Measurements from ENCODE around the gene TAP2. TPM values are rescaled to one million over a fixed set of nuclear protein-coding genes. Genes with fewer than 3 reads are reported as not detected.
A peak's percentile ranks its signal among the peaks of the same experiment; 100 is the strongest.

The TAP2 gene
- total and polyA plus RNA-seq, 2 of the 13 experiments (the other 11 are each of a cell fraction or from before 2014, with no cell fraction given) = 10.3 to 17.6 TPM

- TF ChIP-seq SRSF1 (optimal IDR thresholded peaks at IDR 0.05; ENCODE audit: low read depth, low read length) = no peak
- TF ChIP-seq SALL1 (CRISPR knock-in tag; IDR thresholded peaks at IDR 0.05) = peak; percentile 32; the same call in 1 of the 2 replicates
- TF ChIP-seq NFKB2 (CRISPR knock-in tag; IDR thresholded peaks at IDR 0.05; ENCODE audit: borderline replicate concordance) = no peak
- TF ChIP-seq AGO1 (IDR thresholded peaks at IDR 0.05; ENCODE audit: low read depth, low read length, poor library complexity, severe bottlenecking) = peak; percentile 40
- TF ChIP-seq RBFOX2 (IDR thresholded peaks at IDR 0.05; ENCODE audit: low read depth, low read length) = peak; percentile 55; the same call in 1 of the 2 replicates
- no peak for TF ChIP-seq FOXP1 (IDR thresholded peaks at IDR 0.05)
- 0 out of 2 replicates have a peak, but pooled peaks have one; percentile 1 for TF ChIP-seq FOXP1 (CRISPR knock-in tag; IDR thresholded peaks at IDR 0.05)
- TF ChIP-seq KMT2A (CRISPR knock-in tag; IDR thresholded peaks at IDR 0.05) = no peak
- TF ChIP-seq GLMP (CRISPR knock-in tag; IDR thresholded peaks at IDR 0.05; ENCODE audit: borderline replicate concordance) = no peak
- no peak; the same call in 1 of the 2 replicates for TF ChIP-seq FOXP4 (CRISPR knock-in tag; IDR thresholded peaks at IDR 0.05)
- TF ChIP-seq ZNF598 (CRISPR knock-in tag; IDR thresholded peaks at IDR 0.05; ENCODE audit: borderline replicate concordance) = 0 out of 2 replicates have a peak, but pooled peaks have one; percentile 37
- no peak for TF ChIP-seq ZKSCAN5 (CRISPR knock-in tag; IDR thresholded peaks at IDR 0.05)
- TF ChIP-seq RFXANK (CRISPR knock-in tag; IDR thresholded peaks at IDR 0.05) = no peak; the same call in 1 of the 2 replicates
- TF ChIP-seq ZNF263 (CRISPR knock-in tag; IDR thresholded peaks at IDR 0.05) = no peak
- TF ChIP-seq FUBP1 (CRISPR knock-in tag; IDR thresholded peaks at IDR 0.05; ENCODE audit: borderline replicate concordance) = no peak
- TF ChIP-seq RBM39 (IDR thresholded peaks at IDR 0.05; ENCODE audit: low read depth, low read length, poor library complexity, severe bottlenecking) = no peak
- no peak for TF ChIP-seq ZBTB44 (CRISPR knock-in tag; IDR thresholded peaks at IDR 0.05)
- TF ChIP-seq JUNB (CRISPR knock-in tag; IDR thresholded peaks at IDR 0.05; ENCODE audit: borderline replicate concordance) = no peak
- TF ChIP-seq ZMAT3 (CRISPR knock-in tag; conservative IDR thresholded peaks at IDR 0.05) = no peak
- no peak for TF ChIP-seq ZFP36 (IDR thresholded peaks at IDR 0.05; ENCODE audit: borderline replicate concordance, low read depth, low read length, partially characterized antibody)
- no peak for TF ChIP-seq ZNF24 (IDR thresholded peaks at IDR 0.05)
- 0 out of 2 replicates have a peak, but pooled peaks have one; percentile 64 for TF ChIP-seq KLF11 (CRISPR knock-in tag; IDR thresholded peaks at IDR 0.05)
- no peak for TF ChIP-seq RARA (CRISPR knock-in tag; IDR thresholded peaks at IDR 0.05)
- TF ChIP-seq HNRNPK (IDR thresholded peaks at IDR 0.05; ENCODE audit: low read depth, low read length, poor library complexity, severe bottlenecking) = peak; percentile 64
These were observed 6.4 kb upstream of the TAP2 start (continued) for GRCh38 chr6:32844839-32845383.
